Fibroblast of gingiva (primary cell): Measurements from ENCODE around the gene LRRC47.

Experiments used
- DNase-seq: peaks from one replicate; pipeline ENCODE4 v3.0.0-alpha.2; 2011; ENCODE audit warnings: low read depth

The LRRC47 gene

DNA sequence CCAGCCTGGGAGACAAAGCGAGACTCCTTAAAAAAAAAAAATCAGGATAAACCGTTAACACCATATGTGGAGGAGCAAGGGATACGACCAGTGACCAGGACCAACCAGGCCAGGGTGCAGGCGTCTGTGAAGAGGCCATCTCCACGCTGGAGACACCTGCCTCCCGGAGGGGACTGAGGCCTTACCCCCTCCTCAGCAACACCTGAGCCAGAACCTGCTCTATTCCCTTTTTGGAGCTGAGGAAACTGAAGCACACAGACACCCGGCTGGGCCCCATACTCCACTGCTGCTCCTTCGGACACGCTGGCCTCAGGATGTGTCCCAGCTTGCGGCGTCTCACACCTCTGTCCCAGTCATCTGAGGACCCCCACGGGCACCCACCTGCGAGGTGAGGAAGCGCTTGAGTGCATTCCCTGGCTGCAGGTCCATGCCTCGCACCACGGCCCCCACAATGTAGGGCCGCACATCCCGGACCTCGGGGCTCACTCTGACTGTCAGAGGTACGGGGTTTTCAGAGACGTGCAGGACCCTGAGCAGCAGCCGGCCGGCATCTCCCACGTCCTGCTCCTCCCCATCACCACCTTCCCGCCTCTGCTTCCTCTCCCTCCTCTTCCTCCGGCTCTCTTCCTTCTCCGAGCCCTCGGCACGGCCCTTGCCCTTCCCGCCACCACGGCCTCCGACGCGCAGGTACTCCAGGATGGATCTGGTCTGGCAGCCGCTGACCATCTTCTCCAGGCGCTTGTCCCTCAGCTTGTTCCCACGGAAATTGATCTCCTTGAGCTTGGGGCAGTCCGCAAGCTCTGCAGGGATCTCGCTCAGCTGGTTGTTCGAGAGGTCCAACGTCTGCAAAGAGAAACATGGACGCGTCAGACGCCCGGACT lies 9.6 kb downstream of the LRRC47 start:
- DNase-seq = no peak

GRCh38 chr1:3785456-3786157 lies 10.7 kb downstream of the LRRC47 start:
- DNase-seq = no peak

DNA sequence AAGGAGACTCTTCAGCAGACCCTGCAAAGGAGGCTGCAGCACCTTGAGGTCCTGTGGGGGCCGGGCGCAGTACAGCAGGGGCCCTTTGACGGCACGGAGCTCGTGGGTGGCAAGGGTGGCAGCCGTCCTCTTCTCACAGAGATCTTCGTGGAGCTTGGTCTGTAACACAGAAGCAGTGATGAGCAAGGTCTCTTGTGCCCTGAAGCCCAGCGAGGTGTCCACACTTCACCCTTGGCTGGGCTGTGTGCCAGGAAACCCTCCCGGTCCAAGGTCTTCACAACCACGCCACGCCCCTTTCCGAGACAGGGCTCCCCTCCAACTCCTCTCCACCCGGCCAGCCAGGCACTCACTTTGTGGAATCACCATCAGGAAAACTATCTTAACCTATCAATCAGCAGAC lies 11.3 kb downstream of the LRRC47 start:
- no peak for DNase-seq

- no peak for DNase-seq
These were observed 12.4 kb downstream of the LRRC47 start for GRCh38 chr1:3783651-3784474.

GRCh38 chr1:3780901-3781300 lies 15.4 kb downstream of the LRRC47 start:
- DNase-seq = no peak

DNA sequence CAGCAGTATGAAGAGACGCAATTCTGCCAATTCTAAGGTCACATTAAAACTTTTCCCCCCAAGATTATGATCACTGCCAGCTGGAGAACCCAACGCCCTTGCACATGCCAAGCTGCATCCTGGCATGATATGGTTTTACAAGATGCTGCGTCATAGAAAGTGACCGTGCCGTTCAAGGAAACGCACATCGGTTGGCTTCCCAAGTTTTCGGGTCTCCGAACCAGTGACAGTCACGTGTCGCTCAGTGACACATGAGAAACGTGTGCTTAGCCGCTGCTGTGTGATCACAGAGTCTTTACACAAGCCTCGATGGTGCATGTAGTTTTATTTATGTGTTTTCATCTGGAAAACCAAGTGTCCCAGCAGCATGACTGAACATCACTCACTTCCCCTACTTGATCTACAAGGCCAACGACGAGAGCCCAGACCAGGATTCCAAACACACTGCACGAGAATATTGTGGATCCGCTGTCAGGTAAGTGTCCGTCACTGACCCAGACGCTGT lies 16.3 kb downstream of the LRRC47 start:
- no peak for DNase-seq

DNA sequence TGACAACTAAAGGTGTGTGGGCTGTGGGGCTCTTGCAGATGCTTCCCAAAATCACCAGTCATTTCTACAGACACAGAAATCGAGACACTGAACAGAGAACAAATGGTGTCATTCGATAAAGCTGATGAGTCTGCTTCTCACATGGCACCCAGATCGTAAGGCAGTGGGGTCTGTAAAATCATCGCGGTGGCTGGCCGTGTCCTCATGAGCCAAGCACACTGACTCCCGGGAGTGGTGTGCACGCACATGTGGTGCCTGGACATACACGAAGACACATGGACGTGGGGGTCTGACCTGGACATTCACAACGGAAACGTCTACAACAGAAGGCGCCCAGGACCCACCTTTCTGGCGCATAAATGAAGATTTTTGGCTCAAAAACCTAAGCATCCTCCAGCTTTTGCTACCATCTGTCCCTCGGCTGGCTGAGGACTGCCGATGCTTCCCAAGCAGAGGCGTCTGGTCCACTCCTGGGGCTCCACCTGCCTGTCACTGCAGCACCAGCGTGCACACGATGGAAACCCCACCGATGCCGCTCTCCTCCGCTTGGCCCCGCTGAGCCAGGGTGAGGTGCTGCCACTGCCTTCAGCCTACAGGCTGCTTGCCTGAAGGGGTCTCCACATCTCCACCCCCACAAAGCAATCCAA lies 16.9 kb downstream of the LRRC47 start:
- no peak for DNase-seq

- DNase-seq = no peak
These were observed 17.6 kb downstream of the LRRC47 start for GRCh38 chr1:3778590-3779264.

DNA sequence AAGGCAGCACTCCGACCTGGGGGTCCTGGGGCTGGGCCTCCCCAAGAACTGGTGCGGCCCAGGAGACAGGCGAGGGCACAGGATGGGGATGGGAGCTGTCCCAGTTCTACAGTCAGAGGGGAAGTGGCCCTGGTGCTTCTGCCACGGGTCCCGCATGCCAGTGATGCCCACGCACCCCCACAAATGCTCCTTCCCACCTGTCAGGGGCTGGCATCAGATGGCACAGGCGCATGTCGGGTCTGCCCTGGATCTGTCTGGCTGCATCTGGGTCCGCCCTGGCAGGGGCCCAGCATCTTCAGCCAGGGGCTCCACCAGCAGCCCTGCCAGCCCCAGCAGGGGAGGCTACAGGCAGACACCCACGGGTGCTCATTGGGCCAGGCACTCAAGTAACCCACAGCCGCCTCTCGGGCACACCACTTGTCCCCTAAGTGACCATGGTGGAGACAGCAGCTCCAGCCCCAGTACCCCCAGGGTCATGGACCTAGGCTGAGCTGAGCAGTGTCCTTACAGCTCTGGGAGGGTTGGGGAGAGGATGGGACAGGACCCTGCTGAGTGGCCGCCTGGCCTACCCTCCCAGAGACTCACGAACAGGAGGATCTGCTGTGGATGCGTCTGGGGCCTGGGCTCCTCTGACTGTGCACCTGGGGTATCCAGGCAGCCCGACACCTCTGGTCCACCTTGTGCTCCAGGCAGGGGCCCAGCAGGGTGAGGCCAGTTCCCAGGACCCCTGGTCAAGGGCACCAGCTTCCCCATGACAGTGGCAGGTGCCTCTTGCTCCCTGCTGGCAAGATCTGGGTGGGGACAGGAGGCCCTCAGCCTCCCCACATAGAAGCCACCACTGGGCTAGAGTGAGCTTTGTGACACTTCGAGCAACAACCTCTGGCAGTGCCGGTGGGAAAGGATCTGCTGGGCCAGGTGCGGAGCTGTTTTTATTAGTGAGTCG lies 18.4 kb downstream of the LRRC47 start:
- no peak for DNase-seq

DNA sequence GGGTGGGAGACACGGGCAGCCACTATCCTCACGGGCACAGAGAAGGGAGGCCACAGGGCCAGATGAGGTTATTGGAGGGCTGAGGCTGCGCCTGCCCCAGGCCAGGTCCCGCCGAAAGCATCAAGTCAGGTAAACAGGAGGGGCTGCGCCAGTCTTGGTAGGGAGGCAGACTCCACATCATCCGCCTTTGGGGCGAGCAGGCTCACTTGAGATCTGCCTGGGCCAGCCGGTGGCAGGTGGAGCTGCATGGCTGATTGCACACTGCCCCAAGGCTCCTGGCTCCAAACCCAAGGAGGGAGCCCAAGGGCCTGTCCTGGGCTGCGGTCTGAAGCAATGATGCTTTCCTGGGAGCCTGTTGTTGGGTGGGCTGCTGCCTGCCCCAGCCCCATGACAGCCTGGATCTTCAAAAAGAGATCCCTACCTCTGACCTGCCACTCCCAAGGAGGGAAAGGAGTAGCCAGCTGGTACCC lies 19.2 kb downstream of the LRRC47 start:
- no peak for DNase-seq

DNA sequence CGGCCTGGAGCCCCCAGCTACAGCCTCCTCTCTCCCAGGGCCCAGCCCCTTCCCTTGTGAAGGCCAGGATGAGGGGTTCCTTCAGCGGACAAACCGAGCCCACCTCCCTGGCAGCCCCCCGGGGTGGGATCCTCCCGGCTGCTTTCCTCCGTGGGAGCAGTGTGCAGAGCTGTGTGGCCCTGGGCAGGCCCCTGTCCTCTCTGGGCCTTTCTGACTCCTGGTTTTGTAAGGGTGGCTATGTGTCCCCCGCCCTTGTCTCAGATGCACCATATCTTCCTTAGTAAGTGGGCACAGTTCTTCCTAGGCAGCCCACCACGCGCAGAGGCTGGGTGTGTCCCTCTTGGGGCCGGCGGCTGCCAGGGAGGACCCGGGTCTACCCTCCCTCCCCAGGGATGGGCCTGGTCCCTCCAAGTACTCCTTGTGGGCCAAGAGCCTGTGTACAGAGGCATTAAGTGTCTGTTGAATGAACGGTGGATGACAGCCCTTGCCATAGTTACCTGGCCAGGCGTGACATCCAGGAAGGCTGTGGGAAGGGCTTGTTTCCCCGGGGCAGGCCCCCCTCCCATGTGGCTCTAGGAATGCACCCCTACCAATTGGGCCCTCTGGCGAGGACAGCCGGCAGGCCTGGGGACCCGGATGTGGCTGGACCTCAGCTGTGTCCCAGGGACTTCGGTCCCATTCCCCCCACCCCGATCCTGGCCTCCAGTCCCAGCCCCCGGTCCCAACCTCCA lies 19.9 kb downstream of the LRRC47 start:
- DNase-seq = no peak

DNA sequence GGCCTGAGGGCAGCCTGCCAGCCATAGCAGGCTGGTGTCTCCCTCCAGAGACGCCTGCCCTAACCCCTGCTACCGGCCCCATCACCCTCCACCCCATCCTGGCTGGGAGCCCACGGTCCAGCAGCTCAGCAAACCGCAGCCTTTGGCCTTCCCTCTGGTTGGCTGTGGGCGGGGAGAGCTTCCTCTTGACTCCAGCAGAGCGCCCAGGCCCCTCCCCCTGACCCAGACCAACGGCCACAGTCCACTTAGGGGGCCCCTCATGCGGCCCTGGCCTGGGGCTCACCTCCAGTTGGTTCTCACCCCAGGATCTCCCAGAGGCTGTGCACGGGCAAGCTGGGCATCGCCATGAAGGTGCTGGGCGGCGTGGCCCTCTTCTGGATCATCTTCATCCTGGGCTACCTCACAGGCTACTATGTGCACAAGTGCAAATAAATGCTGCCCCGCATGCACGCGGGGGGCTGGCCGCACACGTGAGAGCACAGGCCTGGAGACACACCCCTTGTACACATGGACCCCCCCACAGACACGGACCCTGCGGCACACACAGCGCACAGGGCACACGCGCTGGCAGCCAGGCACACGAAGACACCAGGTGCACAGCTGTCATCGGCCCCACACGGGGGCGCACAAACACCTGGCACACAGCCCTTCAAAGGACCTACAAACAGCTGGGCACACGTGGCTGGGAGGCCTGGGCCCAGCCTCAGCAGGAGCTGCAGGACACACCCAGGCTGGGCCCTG lies 20.6 kb downstream of the LRRC47 start:
- peak; percentile 38 for DNase-seq

DNA sequence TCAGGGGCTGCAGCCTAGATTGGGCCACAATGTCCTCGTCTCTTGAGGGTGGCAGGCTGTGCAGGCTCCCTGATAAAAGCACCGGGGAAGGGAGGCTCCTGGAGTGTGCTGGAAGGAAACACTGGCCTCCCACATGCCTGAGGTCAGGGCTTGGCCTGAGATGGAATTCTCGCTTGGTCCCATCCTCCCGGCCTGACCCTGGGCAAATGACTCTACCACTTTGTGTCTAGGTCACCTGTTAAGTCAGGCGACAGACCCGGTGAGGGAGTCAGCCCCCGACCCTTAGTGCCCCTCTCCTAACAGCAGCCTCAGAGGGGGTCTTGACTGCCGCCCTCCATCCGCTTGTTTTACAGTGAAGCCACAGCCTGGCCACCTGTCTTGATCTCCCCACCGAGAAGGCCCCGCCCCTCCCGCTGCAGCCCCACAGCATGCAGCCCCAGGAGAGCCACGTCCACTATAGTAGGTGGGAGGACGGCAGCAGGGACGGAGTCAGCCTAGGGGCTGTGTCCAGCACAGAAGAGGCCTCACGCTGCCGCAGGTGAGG lies 21.3 kb downstream of the LRRC47 start:
- no peak for DNase-seq

- no peak for DNase-seq
These were observed 21.9 kb downstream of the LRRC47 start for GRCh38 chr1:3774276-3774945.

DNA sequence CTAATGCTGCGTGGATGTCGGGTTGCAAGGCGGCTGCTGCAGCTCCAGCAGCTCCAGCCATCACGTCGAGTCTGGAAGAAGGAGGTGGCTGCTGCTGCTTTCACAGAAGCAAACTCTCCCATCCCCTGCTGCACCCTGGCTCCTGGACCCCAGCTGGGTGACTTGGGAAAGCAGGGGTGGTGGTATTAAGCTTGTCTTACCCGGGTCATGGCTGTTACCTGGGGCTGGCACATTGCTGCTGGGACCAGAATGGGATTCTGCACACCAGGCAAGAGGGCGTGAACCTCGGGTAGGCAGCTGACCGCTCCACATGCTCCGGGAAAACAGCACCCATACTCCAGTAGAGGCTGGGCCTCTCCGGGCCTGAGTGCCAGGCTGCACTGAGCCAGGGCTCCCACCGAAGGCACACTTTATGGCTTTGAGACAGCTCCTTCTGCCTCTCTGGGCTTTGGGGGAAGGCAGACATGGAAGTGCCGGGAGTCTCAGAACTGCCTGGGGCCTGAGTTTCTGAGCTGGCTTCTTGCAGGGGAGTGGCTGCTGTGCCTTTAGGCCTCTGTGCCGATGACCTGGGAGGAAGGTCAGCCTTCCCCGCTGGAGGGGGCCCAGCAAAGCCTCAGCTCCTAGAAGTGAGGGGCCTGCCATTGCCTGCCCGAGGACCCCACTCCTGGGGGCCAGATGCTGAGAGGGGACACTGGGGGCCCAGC lies 22.6 kb downstream of the LRRC47 start:
- no peak for DNase-seq

- DNase-seq = no peak
These were observed 23.4 kb downstream of the LRRC47 start, which contains the start of gene SMIM1 for GRCh38 chr1:3772715-3773571. SMIM1 (plus strand) TSS chr1:3772749; CDS start chr1:3775374, 2,625 bp downstream.
